ENCODE measurements around the gene CBLN4.

CBLN4 gene

DNA sequence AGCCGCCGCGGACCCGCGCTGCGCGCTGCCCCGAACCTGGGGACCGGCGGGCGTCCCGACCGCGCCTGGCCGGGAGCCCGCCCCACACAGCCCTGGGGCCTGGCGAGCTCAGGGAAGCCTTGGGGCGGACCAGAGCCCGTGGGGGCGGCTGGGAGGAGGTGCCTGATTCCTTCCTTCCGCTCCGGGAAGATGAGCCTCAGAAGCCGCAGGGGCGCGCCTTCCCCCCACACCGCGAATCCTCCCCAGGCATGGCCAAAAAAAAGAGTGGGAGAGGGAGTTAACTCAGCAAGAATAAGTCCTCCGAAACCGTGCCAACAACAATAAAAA lies at the start of gene CBLN4:
Gene CBLN4, minus strand, starts transcription at position 131 of the 327 bp plus-strand sequence. CDS start 1,348 bp downstream, outside the sequence.
- no peak for DNase-seq

DNA sequence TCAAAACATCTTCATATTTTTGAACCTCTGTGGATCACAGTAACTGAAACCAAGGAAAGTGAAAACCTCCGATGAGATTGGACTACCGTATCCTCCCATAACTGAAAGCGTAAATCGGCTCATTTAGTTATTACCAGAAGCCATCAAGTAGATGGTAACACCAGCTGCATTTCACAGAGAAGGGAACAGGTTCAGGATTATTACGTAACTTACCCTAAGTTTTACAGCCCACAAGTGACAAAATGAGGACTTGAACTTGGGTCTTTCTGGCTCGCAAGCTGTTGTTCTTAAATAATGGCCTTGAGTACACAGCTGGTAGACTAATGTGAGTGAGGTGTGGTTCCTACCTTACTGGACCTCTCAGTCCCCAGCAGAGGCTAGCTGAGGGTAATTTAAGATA lies 37.9 kb upstream of the CBLN4 start:
- no peak for DNase-seq

DNA sequence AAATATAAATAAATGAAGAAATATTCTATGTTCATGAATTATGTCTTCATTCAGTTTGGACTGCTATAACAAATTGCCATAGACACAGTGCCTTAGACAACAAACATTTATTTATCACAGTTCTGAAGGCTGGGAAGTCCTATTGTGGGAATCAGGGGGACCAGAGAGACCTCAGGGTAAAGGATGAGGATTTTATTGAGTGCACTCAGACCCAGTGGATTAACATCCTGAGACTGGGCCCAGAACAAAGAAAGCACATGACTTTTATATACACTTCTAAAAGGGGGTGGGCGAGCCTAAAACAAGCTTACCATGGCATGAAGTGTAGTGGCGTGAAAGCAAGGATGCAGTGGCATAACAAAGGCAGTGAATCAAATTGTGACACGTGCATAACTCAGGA lies 26.9 kb upstream of the CBLN4 start:
- DNase-seq = no peak

DNA sequence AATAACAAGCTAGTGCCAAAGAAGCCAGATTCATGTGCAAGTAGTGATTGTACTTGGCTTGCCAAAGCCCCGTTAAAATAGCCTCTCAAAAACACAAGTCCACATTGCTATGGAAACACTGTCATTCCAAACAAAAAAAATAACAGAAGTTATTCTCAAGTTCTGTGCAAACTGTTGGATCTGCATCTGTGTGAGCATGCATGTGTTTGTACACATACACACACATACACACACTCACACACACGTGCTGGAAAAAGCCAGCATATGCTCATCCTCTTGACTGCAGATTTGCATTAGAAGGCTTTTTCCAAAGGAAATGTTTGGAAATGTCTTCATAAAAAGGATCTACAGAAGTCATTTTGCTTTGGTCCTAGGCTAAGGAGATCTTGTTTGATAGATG lies 13.4 kb upstream of the CBLN4 start:
- DNase-seq = no peak

GRCh38 chr20:56018194-56018593 lies 12.9 kb upstream of the CBLN4 start:
- DNase-seq = no peak

DNA sequence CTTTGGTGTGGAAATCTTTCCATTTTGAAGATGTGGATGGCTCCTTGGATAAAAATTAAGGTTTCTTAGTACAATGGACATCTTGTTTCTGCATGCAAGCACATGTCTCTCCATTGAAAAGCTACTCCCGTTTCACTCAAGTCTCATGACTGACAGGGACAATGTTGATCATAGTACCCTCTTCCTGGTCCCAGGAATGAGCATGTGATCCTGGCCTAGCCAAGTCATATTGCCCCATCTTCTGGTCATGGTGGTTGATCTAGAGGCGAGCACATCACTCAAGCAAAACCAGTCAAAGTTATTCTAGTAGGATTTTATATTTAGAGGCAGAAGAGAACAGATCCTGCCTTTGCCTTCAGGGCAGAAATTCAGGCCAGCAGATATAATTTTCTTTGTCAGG lies 12.2 kb upstream of the CBLN4 start:
- no peak for DNase-seq

- DNase-seq = no peak
Observed at GRCh38 chr20:56014998-56015397, 9.7 kb upstream of the CBLN4 start.

GRCh38 chr20:56014151-56014550 lies 8.8 kb upstream of the CBLN4 start:
- no peak for DNase-seq

DNA sequence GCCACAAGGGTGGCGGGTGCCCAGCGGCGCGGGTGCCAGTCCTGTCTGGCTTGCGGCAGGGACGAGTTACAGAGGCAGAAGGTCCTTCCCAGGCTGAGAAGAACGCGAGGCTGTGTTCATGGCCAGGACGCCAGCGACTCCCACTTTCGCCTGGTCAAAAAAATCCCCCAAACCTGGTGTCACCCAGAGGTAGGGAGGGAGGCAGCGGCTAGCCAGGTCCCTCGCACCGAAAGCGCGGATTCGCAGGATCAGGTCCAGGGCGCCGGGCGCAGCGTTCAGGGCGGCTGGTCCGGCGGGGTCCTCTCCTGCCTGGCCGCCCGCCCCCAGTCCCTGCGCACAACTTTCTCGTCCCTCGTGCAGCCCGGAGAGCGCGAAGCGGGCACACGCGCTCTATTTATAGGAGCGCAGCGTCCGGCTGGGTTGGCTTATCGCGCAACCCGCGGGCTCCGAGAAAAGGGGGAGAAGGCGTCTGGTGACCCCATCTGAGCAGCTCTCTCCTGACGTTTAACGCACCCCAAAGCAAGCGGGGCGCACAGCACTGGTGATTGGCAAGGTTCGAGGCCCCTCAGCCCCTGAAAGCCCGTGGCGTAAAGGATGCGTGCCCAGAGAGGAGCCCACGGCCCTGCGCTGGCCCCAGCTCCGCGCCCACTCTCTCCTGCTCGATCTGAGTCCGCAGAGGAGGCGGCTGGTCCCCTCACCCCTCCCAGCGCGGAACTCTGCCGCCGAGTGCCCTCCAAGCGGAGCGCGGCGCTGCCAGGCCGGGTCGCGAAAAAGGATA lies 519 bp downstream of the CBLN4 start:
- DNase-seq = no peak

DNA sequence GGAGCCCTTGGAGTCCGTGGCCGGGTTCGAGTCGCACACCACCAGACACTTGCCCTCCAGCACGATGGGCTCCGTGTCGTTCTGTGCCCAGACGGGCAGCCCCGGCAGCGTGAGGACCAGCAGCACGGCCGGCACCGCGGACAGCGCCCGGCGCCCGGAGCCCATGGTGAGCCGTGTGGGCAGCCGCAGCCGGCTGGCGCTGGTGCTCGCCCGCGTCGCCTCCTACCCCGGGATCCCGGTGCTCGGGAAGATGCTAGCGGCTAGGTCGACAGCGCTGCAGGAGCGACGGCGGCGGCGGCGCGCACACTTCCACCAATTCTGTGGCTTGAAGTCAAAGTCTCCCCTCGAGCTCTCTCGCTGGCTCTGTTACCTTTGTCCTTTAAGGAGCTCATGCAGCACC lies 1.3 kb downstream of the CBLN4 start:
- DNase-seq = no peak

- DNase-seq = no peak
Observed at GRCh38 chr20:56002908-56003800, 2.2 kb downstream of the CBLN4 start.

GRCh38 chr20:56001890-56002289 lies 3.4 kb downstream of the CBLN4 start:
- no peak for DNase-seq

DNA sequence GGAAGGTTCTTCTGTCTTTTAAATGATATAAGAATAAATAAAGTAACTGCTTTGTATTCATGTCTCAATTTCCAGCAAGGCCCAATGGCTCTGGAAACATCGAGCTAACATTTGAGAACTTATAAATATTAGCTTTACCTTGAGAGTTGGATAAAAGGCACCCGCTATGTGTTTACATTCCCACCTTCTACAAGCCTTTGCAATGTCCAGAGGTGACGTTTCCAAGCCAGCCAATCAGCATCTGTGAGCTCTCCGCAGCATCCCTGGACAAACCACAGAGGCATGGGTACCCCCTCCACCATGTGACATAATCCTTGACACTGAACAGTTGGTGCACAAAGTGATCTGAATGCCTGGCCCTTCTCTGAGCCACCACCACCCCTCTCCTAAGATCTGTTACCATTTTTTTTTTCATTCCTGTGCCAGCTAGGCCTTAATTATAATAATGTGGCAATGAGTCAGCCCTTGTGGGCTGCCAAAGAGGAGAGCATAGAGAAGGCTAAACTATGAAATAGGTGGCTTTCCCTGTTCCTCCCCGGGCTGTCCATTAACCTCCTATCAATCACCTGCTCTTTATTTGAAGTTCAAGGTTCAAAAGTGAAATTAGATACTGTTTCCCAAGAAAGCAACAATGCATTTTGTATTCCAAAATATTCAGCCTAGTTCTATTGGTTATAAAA lies 4.1 kb downstream of the CBLN4 start:
- no peak for DNase-seq

GRCh38 chr20:55978550-55978949 lies 26.8 kb downstream of the CBLN4 start:
- DNase-seq = no peak

DNA sequence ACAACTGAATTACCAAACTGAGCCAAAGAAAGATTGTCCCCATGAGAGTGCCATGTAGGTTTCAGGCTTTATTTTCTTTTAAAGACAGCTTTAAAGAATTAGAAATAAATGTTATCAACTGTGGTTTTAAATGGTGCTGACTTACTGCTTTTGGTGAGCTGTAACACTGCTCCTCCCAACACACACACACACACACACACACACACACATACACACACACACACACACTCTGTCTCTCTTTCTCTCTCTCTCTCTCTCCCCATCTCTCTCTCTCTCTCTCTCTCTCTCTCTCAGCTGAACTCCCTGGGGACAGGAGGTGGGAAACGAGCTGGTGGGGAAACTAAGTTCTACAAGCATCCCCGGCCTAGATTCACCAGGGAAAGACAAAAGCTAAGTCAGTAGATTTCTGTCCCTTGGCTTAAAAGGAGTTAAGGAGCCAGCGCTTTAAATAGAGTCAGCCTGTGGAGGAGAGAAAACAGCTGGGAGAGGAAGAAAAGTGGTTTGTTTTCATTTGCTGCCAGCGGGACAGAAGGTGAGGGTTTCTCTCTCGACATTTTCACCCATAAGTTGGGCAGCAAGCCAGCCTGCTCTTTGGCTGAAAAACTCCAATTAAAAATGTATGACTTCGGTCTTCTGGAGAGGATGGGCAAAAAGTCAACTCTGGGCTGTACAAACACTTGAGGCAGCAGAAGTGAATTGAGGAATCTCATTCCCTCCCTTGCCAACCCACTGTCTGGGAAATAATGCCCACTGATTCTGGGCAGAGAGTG lies 27.4 kb downstream of the CBLN4 start:
- DNase-seq = no peak

DNA sequence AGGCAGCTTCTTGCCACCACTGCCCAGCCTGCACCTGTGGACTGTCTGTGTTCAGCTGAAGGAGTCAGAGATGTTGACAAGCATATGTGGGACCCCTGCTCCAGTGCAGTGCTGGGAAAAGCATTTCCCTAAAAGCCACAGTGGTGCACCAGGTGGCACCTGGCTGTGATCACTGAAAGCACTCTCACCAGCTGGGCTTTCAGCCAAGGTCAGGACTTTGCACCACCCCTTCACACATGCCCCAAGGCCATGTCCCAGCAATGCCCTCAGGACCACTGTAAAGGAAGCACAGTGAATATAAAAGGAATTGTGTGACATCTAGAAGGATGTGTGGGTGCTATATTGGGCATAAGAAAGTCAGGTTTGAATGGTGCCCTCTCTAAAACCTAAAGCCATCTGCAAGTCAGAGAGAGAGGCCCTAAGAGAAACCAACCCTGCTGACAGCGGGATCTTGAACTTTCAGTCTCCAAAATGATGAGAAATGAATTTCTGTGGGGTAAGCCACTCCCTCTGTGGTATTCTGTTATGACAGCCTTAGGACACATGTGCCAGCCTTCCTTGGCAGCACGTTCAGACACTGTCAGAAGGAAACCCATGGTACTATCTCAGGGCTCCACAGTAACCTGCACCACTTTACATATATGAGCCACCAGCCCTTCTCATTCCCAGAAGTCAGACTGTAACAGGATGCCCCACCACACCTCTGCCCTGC lies 30.7 kb downstream of the CBLN4 start:
- DNase-seq = no peak

DNA sequence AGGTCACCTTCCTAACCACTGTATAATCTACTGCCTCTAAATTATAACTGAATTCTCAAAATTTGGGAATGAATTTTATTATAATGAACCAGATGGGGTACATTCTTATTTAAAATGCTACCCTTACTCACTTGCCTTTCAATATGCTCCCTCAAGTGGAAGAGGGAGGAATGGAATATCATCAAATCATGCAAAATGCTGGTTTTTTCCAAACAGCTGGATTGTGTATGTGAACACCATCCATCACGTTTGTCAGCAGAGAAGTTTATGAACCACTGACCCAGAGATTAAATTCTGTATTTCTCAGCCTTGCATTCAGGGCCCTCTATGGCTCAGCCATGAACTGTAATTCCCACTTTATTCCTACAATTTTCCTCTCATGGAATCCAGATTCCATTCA lies 40.5 kb downstream of the CBLN4 start:
- no peak for DNase-seq

DNA sequence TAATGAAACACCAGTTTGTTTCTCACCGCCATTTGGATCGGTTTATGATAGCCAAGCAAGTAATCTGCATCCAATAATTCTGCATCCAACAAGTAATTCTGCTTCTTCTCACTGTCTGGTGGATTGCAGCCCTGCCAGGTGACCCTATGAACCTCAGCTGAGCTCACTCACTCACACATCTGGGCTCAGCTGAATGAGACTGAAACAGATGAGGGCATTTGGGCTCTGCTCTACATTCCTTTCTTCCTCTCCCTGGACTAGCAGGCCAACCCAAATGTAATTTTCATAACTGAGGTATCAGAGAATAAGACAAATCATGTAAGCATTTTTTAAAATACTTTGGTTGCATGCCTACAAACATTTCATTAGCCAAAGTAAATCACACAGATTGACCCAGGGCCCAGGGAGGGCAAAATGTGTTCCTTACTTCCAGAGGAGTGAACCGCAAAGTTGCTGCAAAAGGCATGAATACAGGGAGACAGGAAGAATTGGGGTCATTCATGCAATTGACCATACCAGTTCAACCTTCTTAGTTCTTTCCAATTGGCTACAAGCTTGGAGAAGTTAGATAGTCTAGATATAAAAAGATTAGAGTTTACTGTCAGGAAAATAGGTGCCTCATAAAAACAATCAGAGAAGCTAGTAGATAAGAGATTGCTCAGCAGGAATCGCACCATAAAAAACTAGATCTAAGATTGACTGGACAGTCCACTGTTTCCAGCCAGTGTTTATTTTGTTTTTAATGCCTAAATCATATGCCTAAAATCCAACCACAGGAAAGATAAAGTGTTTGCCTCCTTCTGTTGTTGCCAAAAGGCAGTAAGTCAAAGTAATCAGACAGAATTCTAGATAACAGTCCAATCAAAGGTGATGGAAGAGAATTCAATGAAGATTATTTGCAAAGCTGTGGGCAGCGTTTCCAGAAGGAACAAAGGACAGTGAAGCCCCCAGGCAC lies 43.7 kb downstream of the CBLN4 start:
- DNase-seq = no peak

- no peak for DNase-seq
Observed at GRCh38 chr20:55953201-55953600, 52.1 kb downstream of the CBLN4 start.

DNA sequence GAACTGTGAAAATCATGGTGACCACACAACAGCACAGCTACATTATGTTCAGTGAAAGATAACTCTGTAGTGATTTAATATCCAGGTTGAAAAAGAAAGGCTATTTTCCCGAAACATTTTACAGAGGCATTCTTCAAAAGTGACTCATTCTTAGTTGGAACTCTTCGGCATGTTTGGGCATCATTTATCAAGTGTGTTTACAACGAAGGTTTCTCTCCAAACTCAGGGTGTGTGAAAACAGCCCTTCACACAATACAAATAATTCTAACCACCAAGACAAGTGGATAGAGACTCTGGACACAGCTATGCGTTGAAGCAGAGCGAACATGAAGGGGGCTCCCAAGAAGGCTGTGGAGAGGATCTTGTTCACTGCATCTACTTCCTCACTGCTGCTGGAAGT lies 57.6 kb downstream of the CBLN4 start:
- no peak for DNase-seq

Data from NCI-H1048 (cell line).